GM12874 (cell line): ENCODE data around the gene BOC.

Source experiments
- CTCF ChIP-seq: IDR thresholded peaks from 2 replicates; pipeline ENCODE4 v1.5.1; 2011; ENCODE audit warnings: low read depth, mild to moderate bottlenecking, control low read depth, low read length, moderate library complexity; ENCODE audit not compliant: insufficient read depth

BOC gene

GRCh38 chr3:113167825-113168801 is 43.2 kb upstream of the BOC start:
- no peak for TF ChIP-seq CTCF

DNA sequence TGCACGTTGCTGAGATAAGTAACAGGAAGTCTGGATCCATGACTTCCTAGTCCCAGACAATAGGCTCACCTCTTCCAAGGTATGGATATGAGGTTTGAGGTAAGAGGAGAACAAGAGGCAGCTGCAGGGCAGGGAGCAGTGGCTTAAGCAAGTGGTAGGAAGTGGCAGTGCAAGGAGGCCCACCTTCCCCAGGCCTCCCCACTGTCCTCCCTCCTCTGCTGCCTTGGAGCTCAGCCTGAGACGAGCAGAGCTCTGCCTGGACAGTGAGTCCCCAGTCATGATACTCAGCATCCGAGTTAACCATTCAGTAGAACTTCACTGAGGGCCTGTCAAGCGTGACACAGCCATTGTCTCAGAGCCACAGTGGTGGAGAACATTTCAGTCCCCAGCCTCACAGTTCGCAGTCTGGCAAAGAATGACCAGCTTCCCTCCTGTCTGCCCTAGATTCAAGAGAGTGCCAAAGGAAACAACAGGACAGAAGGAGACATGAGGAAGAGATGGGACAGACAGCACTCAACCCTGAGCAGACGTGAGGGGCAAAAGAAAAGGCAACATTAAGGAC is 41.4 kb upstream of the BOC start:
- TF ChIP-seq CTCF = no peak

GRCh38 chr3:113170771-113171170 is 40.6 kb upstream of the BOC start:
- no peak for TF ChIP-seq CTCF

GRCh38 chr3:113173102-113173501 is 38.3 kb upstream of the BOC start:
- TF ChIP-seq CTCF = no peak

DNA sequence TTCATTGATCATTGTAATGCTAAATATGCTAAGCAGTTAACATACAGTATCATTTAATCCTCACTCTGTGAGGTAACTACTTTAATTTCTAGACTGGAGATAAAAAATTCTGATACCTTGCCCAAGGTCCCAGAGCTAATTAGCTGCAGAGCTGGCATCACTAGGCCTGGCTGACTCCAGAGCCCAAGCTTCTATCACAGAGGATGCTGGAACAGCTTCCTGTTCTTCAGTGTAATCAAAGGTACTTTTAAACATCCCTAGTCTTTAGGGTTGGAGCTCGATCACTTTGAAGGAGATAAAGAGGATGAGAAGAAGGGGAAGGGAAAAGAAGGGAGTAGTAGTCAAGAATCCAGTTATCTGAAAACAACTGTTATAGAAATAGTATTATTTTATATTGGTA is 37.1 kb upstream of the BOC start:
- no peak for TF ChIP-seq CTCF

DNA sequence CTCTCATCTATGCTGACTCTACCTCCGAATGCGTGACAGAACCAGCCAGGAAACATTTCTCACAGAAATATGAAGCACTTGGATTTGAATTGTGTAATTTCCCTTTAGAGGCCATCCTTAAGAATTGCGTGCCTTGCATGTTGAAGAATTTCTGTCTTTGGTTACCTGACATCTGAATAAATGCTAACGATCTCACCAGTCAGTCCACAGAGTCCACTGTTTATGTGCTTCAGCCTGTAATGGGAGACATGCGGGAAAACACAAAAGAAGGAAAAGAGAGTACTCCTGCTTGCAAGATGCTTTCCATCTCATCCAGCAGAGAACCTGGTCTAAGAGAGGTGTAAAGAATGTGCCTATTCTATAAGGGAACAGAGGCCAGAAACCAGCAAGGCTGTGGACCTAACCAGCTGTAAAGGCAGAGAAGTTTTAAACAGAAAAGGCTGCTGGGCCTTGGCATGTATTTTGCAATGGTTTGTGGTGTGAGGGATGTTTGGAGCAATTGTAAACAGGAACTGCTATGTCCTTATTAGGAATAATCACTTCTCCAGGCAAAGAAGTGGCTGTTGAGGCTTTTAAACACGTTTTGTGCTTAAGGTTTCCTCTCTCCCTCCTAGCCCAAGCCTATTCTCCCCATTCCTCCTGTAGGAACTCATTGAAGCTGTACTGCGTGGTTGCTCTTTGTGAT is 36.4 kb upstream of the BOC start:
- TF ChIP-seq CTCF = no peak

GRCh38 chr3:113177526-113177925 is 33.8 kb upstream of the BOC start:
- TF ChIP-seq CTCF = no peak
